ENCODE results near the gene NCAM1.
A peak's percentile ranks its signal among the peaks of the same experiment; 100 is the strongest.

The NCAM1 gene

DNA sequence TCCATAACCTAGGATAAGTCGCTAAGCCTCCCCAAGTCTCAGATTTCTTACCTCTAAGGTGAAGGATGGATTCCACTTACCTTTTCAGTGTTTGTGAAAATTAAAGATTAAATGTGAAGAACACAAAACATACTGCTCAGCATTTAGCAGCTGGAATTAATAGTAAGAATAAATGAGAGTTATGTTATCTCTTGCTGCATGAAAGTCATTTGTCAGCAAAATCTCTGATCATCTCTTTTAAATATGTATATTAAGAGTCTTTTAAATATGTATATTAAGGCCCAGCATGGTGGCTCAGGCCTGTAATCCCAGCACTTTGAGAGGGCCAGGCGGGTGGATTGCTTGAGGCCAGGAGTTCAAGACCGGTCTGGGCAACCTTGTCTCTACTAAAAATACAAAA is 280.8 kb downstream of the NCAM1 start:
- Histone ChIP-seq H3K36me3 (ENCODE audit: control insufficient read depth, insufficient read depth, low read length) (no peaks in the 10 kb centered on the region), H3K4me1 (ENCODE audit: control insufficient read depth, insufficient read depth, low read length, poor library complexity, severe bottlenecking) (no peaks in the 10 kb centered on the region), H3K9me3 (ENCODE audit: control insufficient read depth, low read length) (no peaks in the 10 kb centered on the region), H3K4me3 (ENCODE audit: extremely low read depth, insufficient read depth, low read length, poor library complexity, severe bottlenecking) (no peak overlapping the region), H3K27ac (ENCODE audit: low read depth, low read length, severe bottlenecking) (no peak overlapping the region)
- WGBS, 2 experiments (ENCODE audit: insufficient coverage in 2 of 2): 73 to 93% methylated on average over 2 of the region's 3 CpGs

DNA sequence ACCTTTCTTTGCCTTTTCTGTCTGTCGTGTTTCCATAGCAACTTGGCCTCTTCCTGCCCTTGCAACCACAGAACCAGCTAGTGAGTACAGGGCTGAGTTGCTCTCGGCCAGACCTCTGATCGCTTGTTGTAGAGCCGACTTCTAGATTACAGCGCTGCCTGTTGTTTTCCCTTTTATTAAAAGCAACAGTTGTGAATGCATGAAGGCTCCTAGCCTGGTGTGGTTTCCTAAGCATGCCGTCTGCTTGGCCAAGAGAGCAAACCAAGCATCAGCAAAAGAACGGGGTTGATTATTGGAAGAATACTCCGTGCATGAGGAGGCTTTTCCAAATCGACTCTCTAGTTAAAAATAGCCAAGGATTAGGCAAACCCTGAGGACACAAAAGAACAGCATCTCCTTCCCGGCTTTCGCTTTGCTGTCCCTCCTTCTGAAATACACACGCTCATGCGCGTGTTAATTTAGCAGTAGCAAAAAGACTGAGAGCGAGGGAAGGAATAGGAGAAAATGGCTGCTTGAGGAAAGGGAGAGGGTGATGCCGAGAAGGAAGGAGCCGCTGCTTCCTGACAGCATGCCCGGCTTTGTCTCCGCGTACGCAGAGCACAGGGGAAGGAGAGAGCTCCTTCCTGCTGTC is 281.7 kb downstream of the NCAM1 start:
- Histone ChIP-seq H3K27ac (ENCODE audit: low read depth, low read length, severe bottlenecking) (peak overlapping the region; percentile 44), H3K4me1 (ENCODE audit: control insufficient read depth, insufficient read depth, low read length, poor library complexity, severe bottlenecking) (no peaks in the 10 kb centered on the region), H3K4me3 (ENCODE audit: extremely low read depth, insufficient read depth, low read length, poor library complexity, severe bottlenecking) (no peak overlapping the region), H3K9me3 (ENCODE audit: control insufficient read depth, low read length) (no peaks in the 10 kb centered on the region), H3K36me3 (ENCODE audit: control insufficient read depth, insufficient read depth, low read length) (no peaks in the 10 kb centered on the region)
- 75 to 77% methylated on average over 19 to 21 of the region's 21 CpGs for WGBS, 2 experiments (ENCODE audit: insufficient coverage in 2 of 2)

DNA sequence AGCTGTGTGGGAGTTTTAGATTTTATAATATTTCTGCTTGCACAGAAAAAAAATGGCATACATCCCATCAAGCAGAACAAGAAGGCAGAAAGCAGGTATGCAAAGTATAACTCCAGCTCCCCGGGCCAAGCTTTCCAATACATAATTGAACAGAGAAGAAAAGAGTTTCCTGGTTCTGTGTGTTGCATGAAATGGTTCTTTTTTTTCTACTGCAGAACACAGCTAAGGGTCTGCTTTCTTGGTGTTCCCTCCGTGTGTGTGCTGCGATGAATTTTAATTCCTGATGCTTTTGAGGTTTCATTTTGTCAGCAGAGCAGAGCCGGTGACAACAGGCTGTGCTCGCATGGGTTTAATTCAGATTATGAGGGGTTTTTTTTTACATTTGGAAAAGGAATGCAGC is 282.5 kb downstream of the NCAM1 start:
- Histone ChIP-seq H3K9me3 (ENCODE audit: control insufficient read depth, low read length) (no peaks in the 10 kb centered on the region), H3K4me3 (ENCODE audit: extremely low read depth, insufficient read depth, low read length, poor library complexity, severe bottlenecking) (no peak overlapping the region), H3K27ac (ENCODE audit: low read depth, low read length, severe bottlenecking) (no peak overlapping the region)

DNA sequence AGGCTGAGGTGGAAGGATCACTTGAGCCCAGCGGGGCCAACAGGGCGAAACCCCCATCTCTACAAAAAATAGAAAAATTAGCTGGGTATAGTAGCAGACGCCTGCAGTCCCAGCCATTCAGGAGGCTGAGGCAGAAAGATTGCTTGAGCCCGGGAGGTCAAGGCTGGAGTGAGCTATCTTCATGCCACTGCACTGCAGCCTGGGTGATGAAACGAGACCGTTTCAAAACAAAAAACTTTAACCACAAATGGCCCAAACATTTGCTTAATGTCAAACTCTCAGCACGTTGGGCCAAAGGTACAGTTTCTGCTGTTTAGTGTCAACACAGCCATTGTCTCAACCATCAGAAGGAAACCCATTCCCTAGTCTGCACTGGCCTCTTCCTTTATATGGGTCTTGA is 284.0 kb downstream of the NCAM1 start:
- H3K4me3 ChIP-seq (ENCODE audit: extremely low read depth, insufficient read depth, low read length, poor library complexity, severe bottlenecking): no peak overlapping the region
- no peaks in the 10 kb centered on the region for H3K9me3 ChIP-seq (ENCODE audit: control insufficient read depth, low read length)
- H3K27ac ChIP-seq (ENCODE audit: low read depth, low read length, severe bottlenecking): no peak overlapping the region
- H3K4me1 ChIP-seq (ENCODE audit: control insufficient read depth, insufficient read depth, low read length, poor library complexity, severe bottlenecking): no peaks in the 10 kb centered on the region
- 89 to 90% methylated on average over 6 to 7 of the region's 7 CpGs for whole genome bisulfite sequencing, 2 experiments (ENCODE audit: insufficient coverage in 2 of 2)
- H3K36me3 ChIP-seq (ENCODE audit: control insufficient read depth, insufficient read depth, low read length): no peaks in the 10 kb centered on the region

More for the DNA sequence above, 282.5 kb downstream of the NCAM1 start:
- Histone ChIP-seq H3K4me1 (ENCODE audit: control insufficient read depth, insufficient read depth, low read length, poor library complexity, severe bottlenecking) (no peaks in the 10 kb centered on the region), H3K36me3 (ENCODE audit: control insufficient read depth, insufficient read depth, low read length) (no peaks in the 10 kb centered on the region)
- WGBS, 2 experiments (ENCODE audit: insufficient coverage in 2 of 2): 90% methylated on average over 4 of the region's 5 CpGs; no CpG with 5 or more reads in 1 of the 2 experiments

DNA sequence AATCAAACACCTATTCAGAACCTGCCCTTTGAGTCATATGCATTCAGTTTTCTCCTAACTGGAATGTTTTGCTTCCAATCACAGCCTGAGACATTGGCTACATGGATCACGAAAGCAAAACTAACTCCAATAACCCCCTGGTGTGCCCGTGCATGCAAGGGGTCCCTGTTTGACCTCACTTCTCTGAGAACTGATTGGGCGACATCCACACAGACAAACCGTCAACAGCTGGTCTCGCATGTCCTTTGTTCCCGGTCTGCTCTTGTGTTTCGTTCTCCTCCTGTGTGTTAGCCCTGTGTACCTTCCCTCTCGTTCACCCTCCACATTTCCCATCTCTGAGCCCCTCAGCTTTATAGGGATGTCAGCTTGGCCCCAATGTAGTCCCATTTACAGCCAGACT is 286.0 kb downstream of the NCAM1 start:
- H3K9me3 ChIP-seq (ENCODE audit: control insufficient read depth, low read length): no peaks in the 10 kb centered on the region
- 73 to 86% methylated on average over 5 to 8 of the region's 8 CpGs for WGBS, 2 experiments (ENCODE audit: insufficient coverage in 2 of 2)
- H3K36me3 ChIP-seq (ENCODE audit: control insufficient read depth, insufficient read depth, low read length): no peaks in the 10 kb centered on the region
- H3K4me1 ChIP-seq (ENCODE audit: control insufficient read depth, insufficient read depth, low read length, poor library complexity, severe bottlenecking): no peaks in the 10 kb centered on the region
- H3K4me3 ChIP-seq (ENCODE audit: extremely low read depth, insufficient read depth, low read length, poor library complexity, severe bottlenecking): no peak overlapping the region
- no peak overlapping the region for H3K27ac ChIP-seq (ENCODE audit: low read depth, low read length, severe bottlenecking)

DNA sequence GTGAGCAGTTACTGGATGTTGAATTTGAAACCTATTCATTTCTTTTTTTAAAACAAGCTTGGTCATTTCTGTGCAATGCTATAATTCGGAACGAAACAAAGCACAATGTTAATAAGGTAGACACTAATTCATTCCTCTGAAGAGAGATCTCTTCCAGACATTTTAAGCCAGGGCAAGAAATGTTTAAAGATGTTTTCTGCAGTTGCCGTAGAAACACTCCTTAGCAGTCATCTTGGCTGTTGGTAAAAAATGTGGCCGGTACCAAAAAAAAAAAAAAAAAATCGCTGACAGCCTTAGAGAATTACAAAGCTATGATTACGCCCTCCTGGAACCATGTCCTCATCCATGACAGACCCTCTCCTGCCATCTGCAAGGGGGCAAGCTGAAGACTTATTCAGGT is 286.7 kb downstream of the NCAM1 start:
- H3K36me3 ChIP-seq (ENCODE audit: control insufficient read depth, insufficient read depth, low read length): no peaks in the 10 kb centered on the region
- H3K4me3 ChIP-seq (ENCODE audit: extremely low read depth, insufficient read depth, low read length, poor library complexity, severe bottlenecking): no peak overlapping the region
- 81% methylated on average over 3 of the region's 6 CpGs; no CpG with 5 or more reads in 1 of the 2 experiments for WGBS, 2 experiments (ENCODE audit: insufficient coverage in 2 of 2)
- no peak overlapping the region for H3K27ac ChIP-seq (ENCODE audit: low read depth, low read length, severe bottlenecking)
- H3K4me1 ChIP-seq (ENCODE audit: control insufficient read depth, insufficient read depth, low read length, poor library complexity, severe bottlenecking): no peaks in the 10 kb centered on the region
- H3K9me3 ChIP-seq (ENCODE audit: control insufficient read depth, low read length): no peaks in the 10 kb centered on the region

DNA sequence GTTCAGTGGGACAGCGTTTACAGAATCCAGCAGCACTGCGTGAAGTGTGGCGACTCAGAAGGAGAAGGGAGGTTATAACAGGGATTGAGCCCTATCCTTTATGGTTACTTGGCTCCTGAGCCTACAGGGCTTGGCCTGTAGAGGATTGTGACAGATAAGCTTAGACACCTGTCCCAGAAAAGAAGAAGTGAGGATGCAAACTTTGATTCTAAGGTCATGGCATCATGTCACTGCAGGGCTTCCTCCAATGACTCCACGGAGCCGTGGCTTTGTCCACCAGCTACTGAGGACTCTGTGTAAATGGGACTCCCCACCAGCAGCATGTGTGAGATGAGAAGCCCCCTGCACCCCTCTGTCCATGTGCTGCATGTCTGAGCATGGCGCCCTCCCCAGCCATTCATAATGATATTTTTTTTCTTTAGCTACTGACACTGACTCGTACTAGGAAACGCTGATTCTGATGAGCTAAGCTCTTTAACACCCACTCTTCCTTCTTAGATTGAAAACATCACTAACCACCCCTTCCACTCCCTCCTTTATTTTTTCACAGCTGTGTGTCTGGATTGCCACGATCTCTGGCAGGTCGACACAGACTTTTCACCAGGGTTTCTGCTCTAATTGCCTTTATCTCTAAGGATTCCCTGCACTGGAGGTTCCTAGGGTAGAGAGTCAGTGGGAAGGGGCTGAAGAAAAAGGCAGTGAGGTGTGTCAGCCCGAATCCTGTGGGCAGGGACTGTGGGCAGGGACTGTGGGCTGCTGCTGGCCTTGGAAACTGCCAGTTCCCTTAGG is 287.7 kb downstream of the NCAM1 start:
- H3K27ac ChIP-seq (ENCODE audit: low read depth, low read length, severe bottlenecking): no peak overlapping the region
- no peaks in the 10 kb centered on the region for H3K36me3 ChIP-seq (ENCODE audit: control insufficient read depth, insufficient read depth, low read length)
- 83 to 85% methylated on average over 8 to 10 of the region's 11 CpGs for WGBS, 2 experiments (ENCODE audit: insufficient coverage in 2 of 2)
- H3K9me3 ChIP-seq (ENCODE audit: control insufficient read depth, low read length): no peaks in the 10 kb centered on the region
- no peak overlapping the region for H3K4me3 ChIP-seq (ENCODE audit: extremely low read depth, insufficient read depth, low read length, poor library complexity, severe bottlenecking)
- H3K4me1 ChIP-seq (ENCODE audit: control insufficient read depth, insufficient read depth, low read length, poor library complexity, severe bottlenecking): no peaks in the 10 kb centered on the region

DNA sequence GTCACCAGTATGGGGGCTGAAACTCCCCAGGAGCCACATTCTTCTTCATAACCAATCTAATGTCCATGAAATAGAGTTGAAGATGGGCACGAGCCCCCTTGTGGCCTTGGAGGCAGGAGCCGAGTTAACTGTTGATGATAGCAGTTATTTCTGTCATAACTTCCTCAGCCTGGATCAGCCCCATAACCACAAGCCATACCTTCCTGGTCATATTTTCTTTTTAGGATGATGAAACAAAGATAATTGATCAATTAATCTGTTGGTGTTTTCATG is 288.2 kb downstream of the NCAM1 start:
- Histone ChIP-seq H3K36me3 (ENCODE audit: control insufficient read depth, insufficient read depth, low read length) (no peaks in the 10 kb centered on the region), H3K4me1 (ENCODE audit: control insufficient read depth, insufficient read depth, low read length, poor library complexity, severe bottlenecking) (no peaks in the 10 kb centered on the region), H3K9me3 (ENCODE audit: control insufficient read depth, low read length) (no peaks in the 10 kb centered on the region), H3K4me3 (ENCODE audit: extremely low read depth, insufficient read depth, low read length, poor library complexity, severe bottlenecking) (no peak overlapping the region), H3K27ac (ENCODE audit: low read depth, low read length, severe bottlenecking) (no peak overlapping the region)
- WGBS, 2 experiments (ENCODE audit: insufficient coverage in 2 of 2): no CpG with 5 or more reads among the region's 2 CpGs

DNA sequence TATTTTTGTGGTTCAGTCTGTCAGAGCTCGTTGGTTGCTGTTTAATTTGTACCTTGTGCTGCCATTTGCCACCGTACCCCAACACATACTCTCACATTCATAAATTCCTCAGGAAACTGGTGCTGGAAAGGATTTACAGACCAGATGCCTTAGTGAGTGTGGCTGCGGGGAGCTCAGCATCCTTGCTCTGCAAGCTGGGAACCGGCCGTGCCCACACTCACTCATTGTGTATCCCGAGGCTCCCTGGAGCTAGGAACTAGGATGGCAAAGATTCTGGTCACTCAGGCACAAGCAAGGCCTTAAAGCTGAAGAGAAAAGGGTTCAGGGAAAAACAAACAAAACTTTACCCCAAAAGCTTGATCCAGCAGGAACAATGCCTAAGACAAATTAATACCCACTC is 288.6 kb downstream of the NCAM1 start:
- Histone ChIP-seq H3K9me3 (ENCODE audit: control insufficient read depth, low read length) (no peaks in the 10 kb centered on the region), H3K4me3 (ENCODE audit: extremely low read depth, insufficient read depth, low read length, poor library complexity, severe bottlenecking) (no peak overlapping the region), H3K27ac (ENCODE audit: low read depth, low read length, severe bottlenecking) (no peak overlapping the region), H3K4me1 (ENCODE audit: control insufficient read depth, insufficient read depth, low read length, poor library complexity, severe bottlenecking) (no peaks in the 10 kb centered on the region), H3K36me3 (ENCODE audit: control insufficient read depth, insufficient read depth, low read length) (no peaks in the 10 kb centered on the region)
- 86 to 92% methylated on average over 4 of the region's 6 CpGs for WGBS, 2 experiments (ENCODE audit: insufficient coverage in 2 of 2)

DNA sequence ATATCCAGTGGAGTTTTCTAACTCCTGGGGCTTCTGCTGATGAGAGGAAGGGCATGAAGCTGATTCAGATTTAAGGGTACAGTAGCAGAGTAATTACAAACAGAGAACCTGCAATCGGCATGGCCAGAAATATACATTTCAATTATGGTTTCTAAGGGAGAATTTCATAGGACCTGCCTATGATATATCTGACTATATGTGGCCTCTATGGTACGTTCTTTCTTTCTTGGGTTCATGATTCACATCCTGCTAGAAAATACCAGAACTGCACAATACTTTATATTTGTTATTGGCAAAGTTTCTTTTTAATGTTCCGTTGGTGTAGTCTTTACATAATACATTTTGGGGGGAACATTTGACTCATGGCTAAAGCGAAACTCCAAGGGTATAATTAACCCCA is 290.1 kb downstream of the NCAM1 start:
- whole genome bisulfite sequencing, 2 experiments (ENCODE audit: insufficient coverage in 2 of 2): no CpG with 5 or more reads among the region's 4 CpGs
- H3K4me3 ChIP-seq (ENCODE audit: extremely low read depth, insufficient read depth, low read length, poor library complexity, severe bottlenecking): no peak overlapping the region
- no peak overlapping the region for H3K27ac ChIP-seq (ENCODE audit: low read depth, low read length, severe bottlenecking)
- no peaks in the 10 kb centered on the region for H3K36me3 ChIP-seq (ENCODE audit: control insufficient read depth, insufficient read depth, low read length)
- H3K9me3 ChIP-seq (ENCODE audit: control insufficient read depth, low read length): no peaks in the 10 kb centered on the region
- no peaks in the 10 kb centered on the region for H3K4me1 ChIP-seq (ENCODE audit: control insufficient read depth, insufficient read depth, low read length, poor library complexity, severe bottlenecking)

DNA sequence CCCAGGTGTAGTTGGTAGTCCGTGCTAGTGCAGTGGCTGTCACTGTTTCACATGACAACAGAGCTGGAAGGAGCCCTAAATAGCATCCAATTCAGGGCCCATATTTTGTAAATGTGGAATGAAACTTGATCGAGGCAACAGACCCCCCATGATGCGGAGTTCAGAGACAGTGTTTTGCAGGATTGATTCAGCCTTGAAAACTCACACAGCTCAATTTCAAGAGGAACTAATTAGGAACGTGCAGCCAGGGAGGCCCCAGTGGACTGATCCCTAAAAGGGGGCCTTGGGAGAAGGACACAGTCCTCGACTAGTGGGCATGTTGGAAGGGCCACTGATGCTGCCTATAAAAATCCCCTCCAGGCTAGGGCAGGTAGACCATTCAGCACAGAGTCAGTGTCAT is 292.2 kb downstream of the NCAM1 start:
- Histone ChIP-seq H3K4me3 (ENCODE audit: extremely low read depth, insufficient read depth, low read length, poor library complexity, severe bottlenecking) (no peak overlapping the region), H3K27ac (ENCODE audit: low read depth, low read length, severe bottlenecking) (no peak overlapping the region), H3K4me1 (ENCODE audit: control insufficient read depth, insufficient read depth, low read length, poor library complexity, severe bottlenecking) (no peaks in the 10 kb centered on the region), H3K9me3 (ENCODE audit: control insufficient read depth, low read length) (no peaks in the 10 kb centered on the region), H3K36me3 (ENCODE audit: control insufficient read depth, insufficient read depth, low read length) (no peaks in the 10 kb centered on the region)
- WGBS, 2 experiments (ENCODE audit: insufficient coverage in 2 of 2): 80 to 89% methylated on average over 4 of the region's 5 CpGs
